Muscle layer of colon (tissue), 2 donors: ENCODE measurements around the gene AKAP1.

Experiments
- H3K27ac ChIP-seq: one replicate; pipeline ENCODE4 v1.7.0; 2013; ENCODE audit warnings: low read depth, mild to moderate bottlenecking, low read length, moderate library complexity
- H3K27me3 ChIP-seq, 2 donors: one replicate each; pipeline ENCODE4 v1.7.0; 2013; ENCODE audit warnings: low read length in 2 of 2, mild to moderate bottlenecking in 2 of 2; ENCODE audit not compliant: insufficient read depth in 2 of 2, control insufficient read depth in 1 of 2
- H3K36me3 ChIP-seq: one replicate; pipeline ENCODE4 v1.7.0; 2013; ENCODE audit warnings: mild to moderate bottlenecking, low read length; ENCODE audit not compliant: insufficient read depth
- H3K4me1 ChIP-seq: one replicate; pipeline ENCODE4 v1.7.0; 2013; ENCODE audit warnings: mild to moderate bottlenecking, low read length; ENCODE audit not compliant: insufficient read depth
- H3K4me3 ChIP-seq, 2 donors: one replicate each; pipeline ENCODE4 v1.7.0; 2013; ENCODE audit warnings: low read length in 2 of 2, low read depth in 1 of 2, mild to moderate bottlenecking in 1 of 2, moderate library complexity in 1 of 2
- H3K9ac ChIP-seq: one replicate; pipeline ENCODE4 v1.7.0; 2013; ENCODE audit warnings: low read length
- H3K9me3 ChIP-seq: one replicate; pipeline ENCODE4 v1.7.0; 2013; ENCODE audit warnings: mild to moderate bottlenecking, low read length
- donor health status: abdominal sarcoma.
- donor health status: Adenocarcinoma of cecum.

The AKAP1 gene, protein sequence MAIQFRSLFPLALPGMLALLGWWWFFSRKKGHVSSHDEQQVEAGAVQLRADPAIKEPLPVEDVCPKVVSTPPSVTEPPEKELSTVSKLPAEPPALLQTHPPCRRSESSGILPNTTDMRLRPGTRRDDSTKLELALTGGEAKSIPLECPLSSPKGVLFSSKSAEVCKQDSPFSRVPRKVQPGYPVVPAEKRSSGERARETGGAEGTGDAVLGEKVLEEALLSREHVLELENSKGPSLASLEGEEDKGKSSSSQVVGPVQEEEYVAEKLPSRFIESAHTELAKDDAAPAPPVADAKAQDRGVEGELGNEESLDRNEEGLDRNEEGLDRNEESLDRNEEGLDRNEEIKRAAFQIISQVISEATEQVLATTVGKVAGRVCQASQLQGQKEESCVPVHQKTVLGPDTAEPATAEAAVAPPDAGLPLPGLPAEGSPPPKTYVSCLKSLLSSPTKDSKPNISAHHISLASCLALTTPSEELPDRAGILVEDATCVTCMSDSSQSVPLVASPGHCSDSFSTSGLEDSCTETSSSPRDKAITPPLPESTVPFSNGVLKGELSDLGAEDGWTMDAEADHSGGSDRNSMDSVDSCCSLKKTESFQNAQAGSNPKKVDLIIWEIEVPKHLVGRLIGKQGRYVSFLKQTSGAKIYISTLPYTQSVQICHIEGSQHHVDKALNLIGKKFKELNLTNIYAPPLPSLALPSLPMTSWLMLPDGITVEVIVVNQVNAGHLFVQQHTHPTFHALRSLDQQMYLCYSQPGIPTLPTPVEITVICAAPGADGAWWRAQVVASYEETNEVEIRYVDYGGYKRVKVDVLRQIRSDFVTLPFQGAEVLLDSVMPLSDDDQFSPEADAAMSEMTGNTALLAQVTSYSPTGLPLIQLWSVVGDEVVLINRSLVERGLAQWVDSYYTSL

DNA sequence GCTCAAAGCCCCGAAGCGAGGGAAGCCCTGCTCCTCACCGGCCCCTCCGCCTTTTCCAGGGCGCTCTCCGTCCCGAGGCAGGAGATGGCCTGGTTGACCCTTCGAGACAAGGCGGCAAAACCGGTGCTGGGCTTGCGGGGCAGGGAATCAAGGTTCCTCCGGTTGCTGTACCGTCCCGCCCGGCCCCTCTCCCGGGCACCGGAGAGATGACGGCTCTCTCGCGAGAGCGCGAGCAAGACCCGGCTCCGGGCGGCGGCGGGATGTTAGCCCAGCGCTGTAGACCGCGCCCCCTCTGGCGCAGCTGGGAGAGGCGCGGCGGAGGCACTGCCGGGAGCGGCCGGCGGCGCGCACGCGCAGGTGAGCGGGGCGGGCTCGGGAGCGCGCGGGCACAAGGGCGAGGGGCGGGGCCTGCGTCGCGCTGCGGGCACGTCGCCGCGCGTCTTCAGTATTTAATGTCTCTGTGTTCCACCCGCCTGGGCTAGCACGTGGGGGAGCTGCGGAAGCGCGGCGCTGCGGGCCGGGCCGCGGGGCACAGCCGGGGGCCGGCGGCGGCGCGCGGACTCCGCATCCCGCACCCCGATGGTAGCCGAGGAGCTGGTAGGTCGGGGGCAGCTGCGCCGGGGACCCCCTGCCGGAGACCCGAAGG lies at the start of gene AKAP1:
TSS of gene AKAP1 (plus strand) at position 445 of the 646 bp plus-strand sequence. CDS start 20,219 bp downstream, outside the sequence.
- peak within 1 kb of the TSS; percentile 95 for H3K9ac ChIP-seq
- H3K27ac ChIP-seq, result peak within 1 kb of the TSS; percentile 96
- H3K9me3 ChIP-seq, result no peaks in the 10 kb centered on the region
- peak within 1 kb of the TSS; percentile 63 to 99 for H3K4me3 ChIP-seq
- no peaks in the 10 kb centered on the region for H3K36me3 ChIP-seq
- peaks cover 34% of the 10 kb centered on the region for H3K4me1 ChIP-seq
- no peaks in the 10 kb centered on the region for H3K27me3 ChIP-seq

DNA sequence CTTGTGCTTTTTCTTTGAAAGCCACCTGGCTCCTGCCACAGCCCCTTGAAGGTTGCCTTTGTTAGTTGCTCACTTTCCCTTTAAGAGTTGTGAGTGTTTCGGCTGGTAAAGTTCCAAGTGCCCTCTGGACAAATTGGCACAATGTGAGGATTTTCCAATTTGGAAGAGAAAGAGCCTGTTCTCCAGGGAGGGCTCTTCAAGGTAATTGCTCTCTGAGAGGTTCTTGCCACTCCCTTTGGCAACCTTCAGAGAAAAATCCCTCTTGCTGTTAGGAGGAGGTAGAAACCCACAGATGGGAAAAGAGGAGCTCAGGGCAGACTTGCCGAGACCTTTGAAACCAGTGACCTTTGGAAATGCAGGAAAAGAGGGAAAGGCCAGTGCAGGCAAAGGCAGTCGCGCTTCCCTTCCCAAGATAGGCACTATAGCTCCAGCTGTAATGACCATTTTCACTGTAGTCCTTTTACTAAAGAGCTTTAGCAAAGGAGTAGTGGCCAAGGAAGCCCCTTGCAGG lies 49.0 kb upstream of the AKAP1 start:
- no peaks in the 10 kb centered on the region for H3K9me3 ChIP-seq
- H3K4me3 ChIP-seq, result no peak overlapping the region
- no peaks in the 10 kb centered on the region for H3K27me3 ChIP-seq
- H3K27ac ChIP-seq, result peak overlapping the region; percentile 24
- peaks cover 32% of the 10 kb centered on the region for H3K4me1 ChIP-seq
- H3K36me3 ChIP-seq, result no peaks in the 10 kb centered on the region
- H3K9ac ChIP-seq, result no peak overlapping the region

DNA sequence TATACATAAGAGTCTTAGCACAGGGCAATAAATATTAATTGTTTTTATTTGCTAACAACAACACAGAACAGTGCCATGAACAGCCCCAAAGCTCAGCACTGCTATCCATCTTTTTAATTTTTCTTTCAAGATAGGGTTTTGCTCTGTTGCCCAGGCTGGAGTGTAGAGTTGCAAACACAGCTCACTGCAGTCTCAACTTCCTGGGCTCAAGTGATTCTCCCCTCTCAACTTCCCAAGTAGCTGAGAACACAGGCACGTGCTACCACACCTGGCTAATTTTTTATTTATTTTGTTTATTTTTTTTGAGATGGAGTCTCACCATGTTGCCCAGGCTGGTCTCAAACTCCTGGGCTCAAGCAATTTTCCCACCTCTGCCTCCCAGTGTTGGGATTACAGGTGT lies 47.6 kb upstream of the AKAP1 start:
- Histone ChIP-seq H3K27ac (no peak overlapping the region), H3K4me1 (peaks cover 26% of the 10 kb centered on the region), H3K9me3 (no peaks in the 10 kb centered on the region)

GRCh38 chr17:57038486-57038885 lies 46.6 kb upstream of the AKAP1 start:
- Histone ChIP-seq H3K27me3 (peaks cover 0 to 5% of the 10 kb centered on the region in 2 donors), H3K4me1 (peaks cover 20% of the 10 kb centered on the region), H3K9me3 (no peaks in the 10 kb centered on the region), H3K36me3 (no peaks in the 10 kb centered on the region), H3K4me3 (no peak overlapping the region), H3K9ac (no peak overlapping the region), H3K27ac (no peak overlapping the region)

More for the DNA sequence above, 47.6 kb upstream of the AKAP1 start:
- Histone ChIP-seq H3K27me3 (no peaks in the 10 kb centered on the region), H3K36me3 (no peaks in the 10 kb centered on the region), H3K9ac (no peak overlapping the region), H3K4me3 (no peak overlapping the region)

DNA sequence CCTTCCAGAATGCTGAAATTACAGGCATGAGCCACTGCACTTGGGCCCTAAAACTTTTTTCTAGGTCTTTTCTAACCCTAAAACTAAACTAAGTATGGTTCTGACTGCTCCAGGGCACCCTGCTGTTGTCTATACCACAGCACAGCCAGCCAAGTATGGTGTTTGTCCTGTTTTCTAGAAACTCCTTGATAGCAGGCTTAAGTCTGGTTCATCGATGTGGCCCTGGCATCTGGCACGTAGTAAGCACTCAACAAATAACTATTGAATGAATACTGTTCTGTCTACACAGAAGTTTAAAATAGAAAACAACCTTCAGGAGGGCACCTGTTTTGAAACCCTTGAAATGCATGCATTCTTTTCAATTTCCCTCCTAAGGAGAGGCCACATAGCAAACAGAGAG lies 44.5 kb upstream of the AKAP1 start:
- no peak overlapping the region for H3K27ac ChIP-seq
- no peak overlapping the region for H3K4me3 ChIP-seq
- peaks cover 15% of the 10 kb centered on the region for H3K4me1 ChIP-seq
- peaks cover 0 to 7% of the 10 kb centered on the region in 2 donors for H3K27me3 ChIP-seq
- no peaks in the 10 kb centered on the region for H3K36me3 ChIP-seq
- H3K9ac ChIP-seq, result no peak overlapping the region
- H3K9me3 ChIP-seq, result no peaks in the 10 kb centered on the region

DNA sequence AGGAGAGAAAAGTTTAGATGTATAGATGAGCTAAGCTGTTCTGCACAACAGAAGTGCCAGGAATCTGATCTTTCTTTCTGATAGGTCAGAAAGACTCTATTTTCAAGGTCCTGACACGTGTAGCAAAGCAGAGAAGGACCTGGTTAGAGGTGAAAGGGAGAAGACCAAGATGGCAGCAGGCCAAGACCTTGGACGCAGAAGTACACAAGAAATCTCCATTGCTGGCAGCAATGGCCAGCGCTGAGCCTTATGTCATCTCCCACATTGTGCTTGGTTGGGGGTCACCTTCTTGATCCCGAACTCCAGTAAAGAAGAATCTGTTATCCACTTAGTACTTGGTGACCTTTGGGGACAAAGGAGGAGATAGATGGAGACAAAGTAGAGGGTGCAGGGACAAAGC lies 41.8 kb upstream of the AKAP1 start:
- Histone ChIP-seq H3K9me3 (no peaks in the 10 kb centered on the region), H3K4me1 (no peaks in the 10 kb centered on the region), H3K27me3 (peaks cover 0 to 7% of the 10 kb centered on the region in 2 donors), H3K27ac (no peak overlapping the region), H3K36me3 (no peaks in the 10 kb centered on the region), H3K9ac (no peak overlapping the region), H3K4me3 (no peak overlapping the region)

DNA sequence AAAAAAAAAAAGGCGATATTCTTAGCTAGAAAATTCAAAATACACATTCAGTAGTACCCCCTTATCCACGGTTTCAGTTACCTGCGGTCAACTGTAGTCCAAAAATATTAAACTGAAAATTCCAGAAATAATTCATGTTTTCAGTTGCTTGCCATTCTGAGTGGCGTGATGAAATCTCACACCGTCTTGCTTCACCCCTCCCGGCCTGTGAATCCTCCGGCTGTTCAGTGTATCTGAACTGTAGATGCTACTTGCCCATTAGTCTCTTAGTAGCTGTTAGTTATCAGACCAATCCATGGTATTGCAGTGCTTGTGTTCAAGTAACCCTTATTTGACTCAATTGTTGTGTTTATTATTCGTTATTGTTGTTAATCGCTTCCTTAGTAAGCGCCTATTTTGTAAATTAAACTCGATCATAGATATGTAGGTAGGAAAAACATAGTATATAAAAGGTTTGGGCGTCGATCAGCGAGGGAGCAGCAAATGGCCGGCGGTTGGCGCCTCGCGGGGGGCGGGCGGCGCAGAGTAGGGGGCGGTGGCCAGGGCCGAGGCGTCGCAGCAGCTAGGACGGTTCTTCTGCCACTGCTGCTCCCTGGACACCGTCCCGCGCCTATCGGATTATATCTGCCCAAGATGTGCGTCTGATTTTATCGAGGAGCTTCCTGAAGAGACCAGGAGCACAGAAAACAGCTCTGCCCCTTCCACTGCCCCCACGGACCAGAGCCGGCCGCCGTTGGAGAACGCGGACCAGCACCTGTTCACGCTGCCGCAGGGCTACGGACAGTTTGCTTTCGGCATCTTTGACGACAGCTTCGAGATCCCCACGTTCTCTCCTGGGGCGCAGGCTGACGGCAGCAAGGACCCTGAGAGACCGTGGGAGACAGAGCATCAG lies 39.8 kb upstream of the AKAP1 start:
- Histone ChIP-seq H3K27ac (no peak overlapping the region), H3K9me3 (no peaks in the 10 kb centered on the region), H3K4me3 (peak overlapping the region; percentile 44 to 53), H3K36me3 (no peaks in the 10 kb centered on the region), H3K27me3 (peaks cover 0 to 7% of the 10 kb centered on the region in 2 donors), H3K9ac (peak overlapping the region; percentile 21), H3K4me1 (no peaks in the 10 kb centered on the region)

DNA sequence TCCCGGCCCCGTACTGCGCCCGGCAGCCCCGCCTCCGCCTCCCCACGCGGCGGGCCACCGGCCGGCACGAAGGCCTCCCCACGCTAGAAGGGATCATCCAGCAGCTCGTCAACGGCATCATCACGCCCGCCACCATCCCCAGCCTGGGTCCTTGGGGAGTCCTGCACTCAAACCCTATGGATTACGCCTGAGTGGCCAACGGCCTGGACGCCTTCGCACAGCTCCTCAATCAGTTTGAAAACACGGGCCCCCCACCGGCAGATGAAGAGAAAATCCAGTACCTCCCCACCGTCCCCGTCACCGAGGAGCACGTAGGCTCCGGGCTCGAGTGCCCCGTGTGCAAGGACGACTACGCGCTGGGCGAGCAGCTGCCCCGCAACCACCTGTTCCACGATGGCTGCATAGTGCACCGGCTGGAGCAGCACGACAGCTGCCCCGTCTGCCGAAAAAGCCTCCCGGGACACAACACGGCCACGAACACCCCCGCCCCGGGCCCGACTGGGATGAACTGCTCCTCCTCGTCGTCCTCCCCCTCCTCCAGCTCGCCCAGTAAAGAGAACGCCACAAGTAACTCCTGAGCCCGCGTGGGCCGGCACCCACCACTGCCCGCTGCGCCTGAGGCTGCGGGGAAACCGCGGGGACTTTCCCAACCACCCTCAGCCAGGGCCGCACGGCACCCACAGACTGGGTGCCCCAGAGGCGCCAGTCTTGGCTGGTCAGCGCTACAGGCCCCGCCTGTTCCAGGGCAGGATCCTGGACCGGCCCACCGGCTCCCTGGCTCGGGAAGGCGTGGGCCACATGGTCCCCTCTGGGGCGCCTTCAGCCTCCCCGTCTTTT lies 39.0 kb upstream of the AKAP1 start:
- no peak overlapping the region for H3K27ac ChIP-seq
- H3K4me1 ChIP-seq, result no peaks in the 10 kb centered on the region
- no peaks in the 10 kb centered on the region for H3K36me3 ChIP-seq
- no peaks in the 10 kb centered on the region for H3K9me3 ChIP-seq
- H3K9ac ChIP-seq, result peak overlapping the region; percentile 21
- H3K4me3 ChIP-seq, result peak overlapping the region; percentile 44 to 53
- peaks cover 0 to 7% of the 10 kb centered on the region in 2 donors for H3K27me3 ChIP-seq

GRCh38 chr17:57046749-57047148 lies 38.3 kb upstream of the AKAP1 start:
- Histone ChIP-seq H3K4me1 (peaks cover 5% of the 10 kb centered on the region), H3K9me3 (no peaks in the 10 kb centered on the region), H3K27me3 (peaks cover 0 to 7% of the 10 kb centered on the region in 2 donors), H3K9ac (no peak overlapping the region), H3K4me3 (no peak overlapping the region), H3K27ac (no peak overlapping the region), H3K36me3 (no peaks in the 10 kb centered on the region)

DNA sequence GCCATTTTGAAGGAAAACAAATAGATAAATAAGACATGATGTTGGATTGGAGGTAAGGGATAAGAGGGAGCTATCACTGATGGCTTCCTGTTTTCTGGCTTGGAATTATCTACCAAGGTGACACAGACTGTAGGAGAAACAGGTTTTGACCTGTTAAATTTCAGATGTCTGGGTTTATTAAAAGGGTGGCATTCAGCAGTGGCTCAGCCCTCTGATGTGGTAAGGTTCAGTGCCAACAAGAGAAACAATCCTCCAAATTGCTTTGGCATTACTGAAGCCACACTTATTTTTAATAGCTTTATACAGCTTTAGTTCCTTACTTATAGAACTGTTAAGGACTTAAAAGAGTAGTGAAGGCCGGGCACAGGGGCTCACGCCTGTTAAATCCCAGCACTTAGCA lies 37.0 kb upstream of the AKAP1 start:
- Histone ChIP-seq H3K9me3 (no peaks in the 10 kb centered on the region), H3K27ac (no peak overlapping the region), H3K4me1 (peaks cover 13% of the 10 kb centered on the region), H3K9ac (no peak overlapping the region), H3K4me3 (no peak overlapping the region), H3K27me3 (peaks cover 0 to 5% of the 10 kb centered on the region in 2 donors), H3K36me3 (no peaks in the 10 kb centered on the region)
